Neuronal stem cell (in vitro differentiated cells): ENCODE measurements around the gene MACF1.

ENCODE experiments used
- DNase-seq: peaks from one replicate; pipeline ENCODE4 v3.0.0-alpha.2; 2013; ENCODE audit warnings: low spot score
- H2AFZ ChIP-seq: one replicate; pipeline ENCODE4 v1.6.1; 2013; ENCODE audit warnings: mild to moderate bottlenecking, low read length, inconsistent platforms
- H2AK5ac ChIP-seq: 2 replicates; pipeline ENCODE4 v1.6.1; 2013; ENCODE audit warnings: low read depth, mild to moderate bottlenecking, inconsistent platforms, low read length, moderate library complexity, mixed read lengths
- H2BK120ac ChIP-seq: 2 replicates; pipeline ENCODE4 v1.6.1; 2013; ENCODE audit warnings: low read depth, mild to moderate bottlenecking, inconsistent platforms, low read length, moderate library complexity, mixed read lengths
- H2BK12ac ChIP-seq: one replicate; pipeline ENCODE4 v1.6.1; 2013; ENCODE audit warnings: low read length, inconsistent platforms
- H2BK15ac ChIP-seq: 2 replicates; pipeline ENCODE4 v1.6.1; 2013; ENCODE audit warnings: mild to moderate bottlenecking, low read length, inconsistent platforms, mixed read lengths
- H2BK5ac ChIP-seq: one replicate; pipeline ENCODE4 v1.6.1; 2013; ENCODE audit warnings: inconsistent platforms, mild to moderate bottlenecking, low read length, moderate library complexity
- H3K14ac ChIP-seq: one replicate; pipeline ENCODE4 v1.6.1; 2013; ENCODE audit warnings: low read length, inconsistent platforms
- H3K18ac ChIP-seq: 2 replicates; pipeline ENCODE4 v1.6.1; 2013; ENCODE audit warnings: low read length, inconsistent platforms
- H3K23ac ChIP-seq: 2 replicates; pipeline ENCODE4 v1.6.1; 2013; ENCODE audit warnings: low read depth, mild to moderate bottlenecking, mixed read lengths, low read length, inconsistent platforms; ENCODE audit not compliant: poor library complexity
- H3K27ac ChIP-seq: replicated peaks from 3 replicates; pipeline ENCODE4 v1.5.1; 2013; ENCODE audit warnings: low read length, inconsistent platforms
- H3K27me3 ChIP-seq, 3 experiments: 2 replicates each; pipeline ENCODE4 v1.6.1; 2013; ENCODE audit warnings: low read length in 3 of 3, mild to moderate bottlenecking in 2 of 3, inconsistent platforms in 1 of 3, low read depth in 1 of 3, mixed read lengths in 1 of 3, moderate library complexity in 1 of 3; ENCODE audit not compliant: control insufficient read depth in 3 of 3, insufficient read depth in 3 of 3
- H3K36me3 ChIP-seq, 2 donors: replicated peaks in 1 of 2; 2 replicates each; pipeline ENCODE4 v1.6.1; 2013; ENCODE audit warnings: low read length in 2 of 2; ENCODE audit not compliant: control insufficient read depth in 2 of 2, insufficient read depth in 2 of 2
- H3K4ac ChIP-seq: 2 replicates; pipeline ENCODE4 v1.6.1; 2013; ENCODE audit warnings: inconsistent platforms, mild to moderate bottlenecking, low read length, moderate library complexity
- H3K4me1 ChIP-seq, 2 donors: 1 replicate in 1 of 2; 2 replicates in 1 of 2; pipeline ENCODE4 v1.6.1; 2013; ENCODE audit warnings: low read length in 2 of 2, low read depth in 1 of 2; ENCODE audit not compliant: control insufficient read depth in 2 of 2, insufficient read depth in 1 of 2
- H3K4me2 ChIP-seq: one replicate; pipeline ENCODE4 v1.6.1; 2013; ENCODE audit warnings: mild to moderate bottlenecking, low read length, inconsistent platforms; ENCODE audit not compliant: insufficient read depth, poor library complexity, severe bottlenecking
- H3K4me3 ChIP-seq, 2 donors: 2 replicates each; pipeline ENCODE4 v1.5.1; 2013; ENCODE audit warnings: low read length in 2 of 2, mild to moderate bottlenecking in 2 of 2, inconsistent platforms in 1 of 2, moderate library complexity in 1 of 2
- H3K79me1 ChIP-seq: one replicate; pipeline ENCODE4 v1.6.1; 2013; ENCODE audit warnings: low read depth, mild to moderate bottlenecking, inconsistent platforms, low read length, moderate library complexity
- H3K9ac ChIP-seq: one replicate; pipeline ENCODE4 v1.6.1; 2013; ENCODE audit warnings: mild to moderate bottlenecking, low read depth, low read length, inconsistent platforms; ENCODE audit not compliant: poor library complexity
- H3K9me3 ChIP-seq, 2 donors: replicated peaks in 1 of 2; 2 replicates each; pipeline versions ENCODE3 to v1.6.1; 2013; ENCODE audit warnings: low read length in 2 of 2, mild to moderate bottlenecking in 2 of 2, inconsistent platforms in 1 of 2, low read depth in 1 of 2, mixed read lengths in 1 of 2, moderate library complexity in 1 of 2; ENCODE audit not compliant: control insufficient read depth in 2 of 2, insufficient read depth in 1 of 2
- H4K8ac ChIP-seq: one replicate; pipeline ENCODE4 v1.6.1; 2013; ENCODE audit warnings: low read depth, mild to moderate bottlenecking, inconsistent platforms, low read length, moderate library complexity
- H4K91ac ChIP-seq: one replicate; pipeline ENCODE4 v1.6.1; 2013; ENCODE audit warnings: low read length, low read depth, mild to moderate bottlenecking, inconsistent platforms; ENCODE audit not compliant: poor library complexity
- WGBS, 2 donors: extraction: QIAGEN DNeasy Blood & Tissue Kit; methylation state at CpG; one replicate each; pipeline ENCODE4 v1.1.7; 2013; ENCODE audit warnings: missing lambda C conversion rate in 2 of 2, mixed read lengths in 1 of 2; ENCODE audit not compliant: insufficient read length in 2 of 2, insufficient replicate concordance in 1 of 2; ENCODE audit errors: extremely low coverage in 2 of 2; 5-methylcytosine and 5-hydroxymethylcytosine counted together

The MACF1 gene

GRCh38 chr1:39470040-39470439 is 265.5 kb downstream of the MACF1 start:
- no peaks in the 10 kb centered on the region for H3K9me3 ChIP-seq
- H4K8ac ChIP-seq = no peak overlapping the region
- H3K14ac ChIP-seq = no peak overlapping the region
- no peak overlapping the region for H2BK5ac ChIP-seq
- H3K79me1 ChIP-seq = no peaks in the 10 kb centered on the region
- H3K23ac ChIP-seq = no peak overlapping the region
- H3K27ac ChIP-seq = no peak overlapping the region
- no peak overlapping the region for H3K18ac ChIP-seq
- no peak overlapping the region for H3K4me3 ChIP-seq
- H3K36me3 ChIP-seq = peaks cover 31 to 97% of the 10 kb centered on the region in 2 donors
- no peak overlapping the region for H3K4me2 ChIP-seq
- H2BK12ac ChIP-seq = no peak overlapping the region
- H4K91ac ChIP-seq = no peak overlapping the region
- no peaks in the 10 kb centered on the region for H3K27me3 ChIP-seq
- no peak overlapping the region for H2BK120ac ChIP-seq
- no peak overlapping the region for H3K9ac ChIP-seq
- no peak overlapping the region for H2AFZ ChIP-seq
- no peak overlapping the region for H2AK5ac ChIP-seq
- H2BK15ac ChIP-seq = no peak overlapping the region
- H3K4me1 ChIP-seq = no peaks in the 10 kb centered on the region
- H3K4ac ChIP-seq = no peak overlapping the region
- DNase-seq = no peak

- WGBS, 2 donors = no CpG with 5 or more reads among the region's 7 CpGs
- Histone ChIP-seq H3K14ac (no peak overlapping the region), H2BK15ac (no peak overlapping the region), H3K23ac (no peak overlapping the region), H2BK120ac (no peak overlapping the region), H2BK12ac (no peak overlapping the region), H3K18ac (no peak overlapping the region), H4K8ac (no peak overlapping the region), H3K9me3 (no peaks in the 10 kb centered on the region), H3K27me3 (no peaks in the 10 kb centered on the region), H3K4me2 (no peak overlapping the region), H3K9ac (no peak overlapping the region), H2AK5ac (no peak overlapping the region), H4K91ac (no peak overlapping the region), H3K4me3 (no peak overlapping the region), H2AFZ (no peak overlapping the region), H3K27ac (no peak overlapping the region), H3K4ac (no peak overlapping the region), H3K36me3 (peaks cover 28 to 89% of the 10 kb centered on the region in 2 donors), H3K4me1 (no peaks in the 10 kb centered on the region), H3K79me1 (no peaks in the 10 kb centered on the region), H2BK5ac (no peak overlapping the region)
- DNase-seq = no peak
These were observed 268.3 kb downstream of the MACF1 start for GRCh38 chr1:39472826-39473225.

GRCh38 chr1:39473324-39473723 is 268.8 kb downstream of the MACF1 start:
- no CpG with 5 or more reads among the region's 4 CpGs for WGBS, 2 donors
- no peak overlapping the region for H2BK5ac ChIP-seq
- peaks cover 25 to 87% of the 10 kb centered on the region in 2 donors for H3K36me3 ChIP-seq

GRCh38 chr1:39474810-39475209 is 270.3 kb downstream of the MACF1 start:
- Histone ChIP-seq H3K9ac (no peak overlapping the region), H3K18ac (no peak overlapping the region), H3K4me1 (no peaks in the 10 kb centered on the region), H3K27ac (no peak overlapping the region), H3K4me3 (no peak overlapping the region), H4K8ac (no peak overlapping the region), H3K79me1 (no peaks in the 10 kb centered on the region), H2BK12ac (no peak overlapping the region), H3K4ac (no peak overlapping the region), H2BK5ac (no peak overlapping the region), H3K9me3 (no peaks in the 10 kb centered on the region), H3K27me3 (no peaks in the 10 kb centered on the region), H3K14ac (no peak overlapping the region), H2AK5ac (no peak overlapping the region), H2BK120ac (no peak overlapping the region), H3K23ac (no peak overlapping the region), H2BK15ac (no peak overlapping the region), H4K91ac (no peak overlapping the region), H3K4me2 (no peak overlapping the region), H3K36me3 (peaks cover 21 to 87% of the 10 kb centered on the region in 2 donors), H2AFZ (no peak overlapping the region)
- no CpG with 5 or more reads among the region's 4 CpGs for WGBS, 2 donors
- no peak for DNase-seq

More at GRCh38 chr1:39473324-39473723, 268.8 kb downstream of the MACF1 start:
- Histone ChIP-seq H3K18ac (no peak overlapping the region), H3K4me2 (no peak overlapping the region), H2AFZ (no peak overlapping the region), H3K9ac (no peak overlapping the region), H2AK5ac (no peak overlapping the region), H3K27me3 (no peaks in the 10 kb centered on the region), H3K23ac (no peak overlapping the region), H3K4me1 (no peaks in the 10 kb centered on the region), H3K14ac (no peak overlapping the region), H4K91ac (no peak overlapping the region), H3K9me3 (no peaks in the 10 kb centered on the region), H4K8ac (no peak overlapping the region), H2BK120ac (no peak overlapping the region), H3K4me3 (no peak overlapping the region), H2BK12ac (no peak overlapping the region), H2BK15ac (no peak overlapping the region), H3K27ac (no peak overlapping the region), H3K4ac (no peak overlapping the region), H3K79me1 (no peaks in the 10 kb centered on the region)
- no peak for DNase-seq
